ENCODE measurements around the gene KIF6. TPM values are rescaled to one million over a fixed set of nuclear protein-coding genes. Genes with fewer than 3 reads are reported as not detected.

KIF6 gene
- total and polyA plus RNA-seq, 7 experiments from 2014 or later, result 0.75 TPM; not detected in 6

DNA sequence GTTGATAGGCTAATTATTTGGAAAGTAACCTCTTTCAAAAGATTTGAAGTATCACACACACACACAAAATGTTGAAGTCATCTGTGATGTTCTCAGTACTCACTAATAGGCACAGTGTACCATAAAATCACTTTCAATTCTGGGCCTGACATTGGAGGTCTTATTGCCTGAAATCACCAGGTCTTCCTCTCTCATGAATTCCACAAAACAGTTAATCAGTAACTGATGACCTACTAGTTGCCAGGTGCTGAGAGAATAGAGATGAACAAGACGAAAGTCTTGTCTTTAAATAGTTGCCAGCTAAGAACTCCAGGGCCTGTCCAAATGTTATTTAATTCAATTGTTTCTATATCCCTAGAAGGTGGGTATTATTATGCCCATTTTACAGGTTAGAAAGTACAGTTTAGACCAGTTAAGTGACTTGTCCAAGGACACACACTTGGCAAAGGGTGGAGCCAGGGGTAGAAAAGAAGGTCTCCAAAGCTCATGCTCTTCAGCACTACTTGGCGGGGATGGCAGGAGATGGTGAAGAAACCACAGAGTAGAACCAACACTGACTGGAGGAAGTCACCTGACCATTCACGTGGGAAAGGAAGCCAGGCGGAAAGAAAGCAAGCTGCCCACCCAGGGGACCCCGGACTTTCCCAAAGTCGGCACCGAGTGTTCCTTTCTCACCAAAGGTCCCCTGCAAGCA, 116.4 kb downstream of the KIF6 start:
- no peak for ATAC-seq
- intact Hi-C loops (cut with micrococcal nuclease), result no loop called here
- Histone ChIP-seq H3K27ac (ENCODE audit: low read depth, low read length) (no peak overlapping the region), H3K4me3 (ENCODE audit: low read length) (no peak overlapping the region), H3K27me3 (ENCODE audit: control insufficient read depth in 2 of 2, insufficient read depth in 2 of 2, low read length in 2 of 2) (no peaks in the 10 kb centered on the region), H3K36me3 (ENCODE audit: control insufficient read depth in 2 of 3, insufficient read depth in 3 of 3, low read length in 3 of 3) (no peaks in the 10 kb centered on the region), H3K4me1 (ENCODE audit: control insufficient read depth in 2 of 2, insufficient read depth in 2 of 2, low read length in 2 of 2) (no peaks in the 10 kb centered on the region), H3K9me3 (ENCODE audit: control insufficient read depth in 2 of 3, low read length in 3 of 3) (no peaks in the 10 kb centered on the region)
- DNase-seq, result no peak
- CTCF ChIA-PET, result no interaction called here
- Mint-ChIP-seq H3K27me3 (peaks cover 10 to 32% (median 20%) of the 10 kb centered on the region in 5 donors), H3K4me1 (no peaks in the 10 kb centered on the region), H3K4me3 (no peak overlapping the region), H3K36me3 (no peaks in the 10 kb centered on the region), H3K9me3 (no peaks in the 10 kb centered on the region), H3K27ac (no peak overlapping the region)
- POLR2A ChIA-PET, result no interaction called here

DNA sequence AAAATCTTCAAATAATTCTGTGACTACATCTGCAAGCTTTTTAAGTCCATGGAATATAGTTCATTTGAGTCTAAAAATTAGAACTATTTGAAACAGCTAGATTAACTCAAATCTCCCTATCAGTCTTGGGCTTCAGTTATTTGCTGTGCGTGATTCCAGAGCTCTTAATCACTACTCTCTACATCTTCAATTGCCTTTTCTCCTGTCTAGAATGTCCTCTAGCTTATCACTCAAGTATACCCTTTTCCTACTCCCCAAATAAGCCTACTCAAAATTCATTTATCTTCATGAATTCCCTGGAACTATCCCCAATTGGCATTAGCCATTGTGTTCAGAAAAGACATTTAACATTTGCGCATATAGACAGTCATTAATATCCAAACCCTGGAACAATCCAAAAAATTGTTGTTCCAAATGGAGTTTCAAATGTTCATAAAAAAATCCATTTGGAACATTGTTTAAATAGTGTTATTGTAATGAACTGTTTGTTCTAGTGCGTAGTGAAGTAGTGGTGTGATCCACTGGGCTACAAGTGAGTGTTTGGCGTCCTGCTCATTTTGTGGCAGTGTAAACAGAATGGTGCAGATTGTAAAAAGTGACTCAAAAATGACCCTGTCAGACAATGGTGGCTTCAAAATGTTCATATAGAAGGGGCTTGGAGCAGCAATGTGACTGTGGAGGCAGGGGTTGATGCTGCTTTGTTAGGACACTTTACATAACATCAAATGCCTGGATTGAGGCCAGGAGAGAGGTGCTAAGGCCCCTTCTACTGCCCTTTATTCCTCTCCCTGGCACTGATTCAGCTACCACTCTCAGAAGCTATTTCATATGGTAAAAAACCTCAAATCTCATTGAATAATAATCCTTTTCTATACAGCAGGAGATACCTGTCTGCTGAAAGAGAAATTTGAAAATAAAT, 122.3 kb downstream of the KIF6 start:
- H3K27ac ChIP-seq (ENCODE audit: low read depth, low read length), result no peak overlapping the region
- no peak overlapping the region for H3K27ac Mint-ChIP-seq
- peaks cover 11 to 46% (median 24%) of the 10 kb centered on the region in 5 donors for H3K27me3 Mint-ChIP-seq
- ChIA-PET CTCF (no interaction called here), POLR2A (no interaction called here)
- H3K4me1 Mint-ChIP-seq, result peaks cover 0 to 1% (median 0%) of the 10 kb centered on the region in 7 donors
- H3K36me3 Mint-ChIP-seq, result no peaks in the 10 kb centered on the region
- no peak overlapping the region for H3K4me3 ChIP-seq (ENCODE audit: low read length)
- H3K27me3 ChIP-seq (ENCODE audit: control insufficient read depth in 2 of 2, insufficient read depth in 2 of 2, low read length in 2 of 2), result no peaks in the 10 kb centered on the region
- no peaks in the 10 kb centered on the region for H3K9me3 ChIP-seq (ENCODE audit: control insufficient read depth in 2 of 3, low read length in 3 of 3)
- DNase-seq (no peak), ATAC-seq (no peak)
- intact Hi-C loops (cut with micrococcal nuclease), result no loop called here
- no peaks in the 10 kb centered on the region for H3K36me3 ChIP-seq (ENCODE audit: control insufficient read depth in 2 of 3, insufficient read depth in 3 of 3, low read length in 3 of 3)
- peaks cover 0 to 7% (median 0%) of the 10 kb centered on the region in 11 donors for H3K9me3 Mint-ChIP-seq
- H3K4me3 Mint-ChIP-seq, result no peak overlapping the region
- H3K4me1 ChIP-seq (ENCODE audit: control insufficient read depth in 2 of 2, insufficient read depth in 2 of 2, low read length in 2 of 2), result no peaks in the 10 kb centered on the region

DNA sequence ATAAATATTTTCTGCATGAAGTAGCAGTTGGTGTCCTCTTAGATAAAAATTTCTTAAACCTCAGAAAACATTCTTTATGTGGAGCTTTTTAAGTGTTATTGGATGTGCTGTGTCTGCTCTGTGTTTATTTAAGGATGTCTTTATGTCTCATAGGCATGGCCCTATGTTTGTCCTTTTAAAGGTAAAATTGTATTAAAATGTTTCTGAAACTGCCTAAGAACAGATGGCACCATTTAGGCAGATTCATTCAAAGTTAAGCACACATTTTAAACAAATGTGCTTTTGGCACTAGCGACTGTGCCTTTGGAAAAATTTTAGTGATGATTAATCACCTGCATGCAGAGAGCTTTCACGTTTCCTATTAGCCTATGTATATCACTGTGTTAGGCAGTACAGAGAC, 125.2 kb downstream of the KIF6 start:
- peaks cover 0 to 1% (median 0%) of the 10 kb centered on the region in 7 donors for H3K4me1 Mint-ChIP-seq

DNA sequence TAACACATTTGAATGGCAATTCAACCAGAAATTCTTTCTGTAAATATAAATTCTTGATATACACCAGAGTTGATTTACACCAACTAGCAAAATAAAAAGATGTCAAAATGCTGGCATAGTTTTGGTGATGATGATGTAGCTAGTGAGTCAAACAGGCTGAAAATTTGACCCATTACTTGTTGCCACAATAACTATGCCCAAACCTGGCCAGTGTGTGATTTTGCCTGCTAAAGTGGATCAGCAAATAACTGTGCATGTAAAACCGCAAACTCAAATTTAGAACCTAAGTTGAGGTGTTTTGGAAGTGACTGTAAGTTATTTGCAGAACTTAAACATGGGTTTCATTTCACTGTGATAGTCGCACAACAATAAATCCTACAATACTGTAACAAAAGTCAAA, 125.9 kb downstream of the KIF6 start:
- ChIA-PET CTCF (no interaction called here), POLR2A (no interaction called here)
- H3K27ac ChIP-seq (ENCODE audit: low read depth, low read length), result no peak overlapping the region
- H3K36me3 Mint-ChIP-seq, result no peaks in the 10 kb centered on the region
- no peaks in the 10 kb centered on the region for H3K4me1 ChIP-seq (ENCODE audit: control insufficient read depth in 2 of 2, insufficient read depth in 2 of 2, low read length in 2 of 2)
- intact Hi-C loops (cut with micrococcal nuclease), result no loop called here
- no peak overlapping the region for H3K4me3 ChIP-seq (ENCODE audit: low read length)
- no peaks in the 10 kb centered on the region for H3K27me3 ChIP-seq (ENCODE audit: control insufficient read depth in 2 of 2, insufficient read depth in 2 of 2, low read length in 2 of 2)
- peaks cover 0 to 1% (median 0%) of the 10 kb centered on the region in 7 donors for H3K4me1 Mint-ChIP-seq
- no peaks in the 10 kb centered on the region for H3K36me3 ChIP-seq (ENCODE audit: control insufficient read depth in 2 of 3, insufficient read depth in 3 of 3, low read length in 3 of 3)
- peaks cover 0 to 8% (median 0%) of the 10 kb centered on the region in 11 donors for H3K9me3 Mint-ChIP-seq
- H3K9me3 ChIP-seq (ENCODE audit: control insufficient read depth in 2 of 3, low read length in 3 of 3), result no peaks in the 10 kb centered on the region
- ATAC-seq (no peak), DNase-seq (no peak)
- peaks cover 5 to 53% (median 34%) of the 10 kb centered on the region in 5 donors for H3K27me3 Mint-ChIP-seq
- no peak overlapping the region for H3K4me3 Mint-ChIP-seq
- H3K27ac Mint-ChIP-seq, result no peak overlapping the region

More for the DNA sequence above, 125.2 kb downstream of the KIF6 start:
- POLR2A ChIA-PET, result no interaction called here
- H3K4me3 Mint-ChIP-seq, result no peak overlapping the region
- Histone ChIP-seq H3K9me3 (ENCODE audit: control insufficient read depth in 2 of 3, low read length in 3 of 3) (no peaks in the 10 kb centered on the region), H3K4me3 (ENCODE audit: low read length) (no peak overlapping the region), H3K27ac (ENCODE audit: low read depth, low read length) (no peak overlapping the region), H3K4me1 (ENCODE audit: control insufficient read depth in 2 of 2, insufficient read depth in 2 of 2, low read length in 2 of 2) (no peaks in the 10 kb centered on the region), H3K27me3 (ENCODE audit: control insufficient read depth in 2 of 2, insufficient read depth in 2 of 2, low read length in 2 of 2) (no peaks in the 10 kb centered on the region), H3K36me3 (ENCODE audit: control insufficient read depth in 2 of 3, insufficient read depth in 3 of 3, low read length in 3 of 3) (no peaks in the 10 kb centered on the region)
- intact Hi-C loops (cut with micrococcal nuclease), result no loop called here
- H3K9me3 Mint-ChIP-seq, result peaks cover 0 to 8% (median 0%) of the 10 kb centered on the region in 11 donors
- DNase-seq (no peak), ATAC-seq (no peak)
- no peaks in the 10 kb centered on the region for H3K36me3 Mint-ChIP-seq
- CTCF ChIA-PET, result no interaction called here
- H3K27ac Mint-ChIP-seq, result no peak overlapping the region
- H3K27me3 Mint-ChIP-seq, result peaks cover 9 to 49% (median 33%) of the 10 kb centered on the region in 5 donors

DNA sequence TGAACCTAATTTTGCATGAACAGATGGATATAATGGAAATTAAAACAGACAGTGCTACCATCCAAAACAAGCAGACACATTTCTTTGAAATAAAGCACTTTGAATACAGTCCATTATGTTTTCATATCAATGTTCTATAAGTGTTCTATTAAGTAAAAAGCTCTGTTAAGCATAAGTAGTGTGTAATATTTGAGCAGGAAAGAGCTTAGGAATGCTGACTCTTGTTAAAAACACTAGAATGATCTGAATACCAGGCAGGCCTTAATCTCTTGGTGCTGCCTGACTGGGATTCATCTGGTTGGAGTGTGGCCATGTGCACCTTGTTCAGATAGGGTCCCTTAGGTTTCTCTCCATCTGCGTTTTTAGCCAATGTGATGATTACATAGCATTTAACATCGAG, 130.9 kb downstream of the KIF6 start:
- intact Hi-C loops (cut with micrococcal nuclease), result no loop called here
- ATAC-seq, result no peak
- Histone ChIP-seq H3K4me3 (ENCODE audit: low read length) (no peak overlapping the region), H3K27ac (ENCODE audit: low read depth, low read length) (no peak overlapping the region), H3K36me3 (ENCODE audit: control insufficient read depth in 2 of 3, insufficient read depth in 3 of 3, low read length in 3 of 3) (no peaks in the 10 kb centered on the region), H3K4me1 (ENCODE audit: control insufficient read depth in 2 of 2, insufficient read depth in 2 of 2, low read length in 2 of 2) (no peaks in the 10 kb centered on the region), H3K27me3 (ENCODE audit: control insufficient read depth in 2 of 2, insufficient read depth in 2 of 2, low read length in 2 of 2) (no peaks in the 10 kb centered on the region), H3K9me3 (ENCODE audit: control insufficient read depth in 2 of 3, low read length in 3 of 3) (no peaks in the 10 kb centered on the region)
- Mint-ChIP-seq H3K4me3 (no peak overlapping the region), H3K27ac (no peak overlapping the region), H3K4me1 (no peaks in the 10 kb centered on the region), H3K27me3 (peaks cover 8 to 54% (median 27%) of the 10 kb centered on the region in 5 donors), H3K36me3 (no peaks in the 10 kb centered on the region), H3K9me3 (peaks cover 0 to 3% (median 0%) of the 10 kb centered on the region in 11 donors)
- ChIA-PET POLR2A (no interaction called here), CTCF (no interaction called here)
- no peak for DNase-seq

DNA sequence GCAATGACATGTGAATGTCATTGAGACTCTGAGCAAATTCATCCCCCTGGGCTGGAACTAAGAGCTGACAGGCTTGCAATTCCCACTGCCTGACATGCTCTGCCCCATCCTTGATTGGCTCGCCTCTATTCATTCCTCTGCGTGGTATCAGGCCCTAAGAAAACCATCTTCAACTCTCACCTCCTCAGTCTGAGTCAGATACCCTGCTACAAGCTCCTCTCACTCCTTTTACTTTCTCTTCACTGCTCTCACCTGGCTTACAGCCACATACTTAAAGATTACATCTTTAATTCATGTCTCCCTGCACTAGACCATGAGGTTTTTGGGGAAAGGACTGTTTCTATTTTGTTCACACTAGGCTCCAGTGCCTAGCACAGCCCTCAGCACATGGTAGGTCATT, 131.6 kb downstream of the KIF6 start:
- Mint-ChIP-seq H3K4me3 (no peak overlapping the region), H3K9me3 (peaks cover 0 to 3% (median 0%) of the 10 kb centered on the region in 11 donors), H3K4me1 (no peaks in the 10 kb centered on the region), H3K36me3 (no peaks in the 10 kb centered on the region), H3K27ac (no peak overlapping the region), H3K27me3 (peaks cover 8 to 54% (median 27%) of the 10 kb centered on the region in 5 donors)
- CTCF ChIA-PET, result no interaction called here
- Histone ChIP-seq H3K4me1 (ENCODE audit: control insufficient read depth in 2 of 2, insufficient read depth in 2 of 2, low read length in 2 of 2) (no peaks in the 10 kb centered on the region), H3K9me3 (ENCODE audit: control insufficient read depth in 2 of 3, low read length in 3 of 3) (no peaks in the 10 kb centered on the region), H3K4me3 (ENCODE audit: low read length) (no peak overlapping the region), H3K27ac (ENCODE audit: low read depth, low read length) (no peak overlapping the region), H3K36me3 (ENCODE audit: control insufficient read depth in 2 of 3, insufficient read depth in 3 of 3, low read length in 3 of 3) (no peaks in the 10 kb centered on the region), H3K27me3 (ENCODE audit: control insufficient read depth in 2 of 2, insufficient read depth in 2 of 2, low read length in 2 of 2) (no peaks in the 10 kb centered on the region)
- POLR2A ChIA-PET, result no interaction called here
- DNase-seq (no peak), ATAC-seq (no peak)
- intact Hi-C loops (cut with micrococcal nuclease), result no loop called here

Measured in naive thymus-derived CD4-positive, alpha-beta T cell (primary cell).